Colonic mucosa (tissue), 4 donors: ENCODE results near the gene SNRPD2. TPM values are rescaled to one million over a fixed set of nuclear protein-coding genes. Genes with fewer than 3 reads are reported as not detected.
"Not testable (repeated sequence)": the region's sequence is repeated elsewhere in the genome, so short reads cannot be mapped to it uniquely, and the experiment has no call there.

ENCODE experiments used
- DNase-seq: peaks from one replicate; pipeline ENCODE4 v3.0.0-alpha.2; 2020
- H3K27ac ChIP-seq: fragments of 200-600 bp; one replicate; pipeline ENCODE4 v1.8.0; 2021
- H3K27me3 ChIP-seq: fragments of 200-600 bp; one replicate; pipeline ENCODE4 v1.8.0; 2021
- H3K36me3 ChIP-seq: fragments of 200-600 bp; one replicate; pipeline ENCODE4 v1.8.0; 2021
- H3K4me1 ChIP-seq: fragments of 200-600 bp; one replicate; pipeline ENCODE4 v1.8.0; 2021; ENCODE audit warnings: mild to moderate bottlenecking
- H3K4me3 ChIP-seq: fragments of 200-600 bp; one replicate; pipeline ENCODE4 v1.8.0; 2021
- H3K9ac ChIP-seq, 2 donors: one replicate each; pipeline ENCODE4 v1.7.0; 2013; ENCODE audit warnings: control low read depth in 2 of 2, low read depth in 2 of 2, low read length in 2 of 2
- H3K9me3 ChIP-seq: fragments of 200-600 bp; one replicate; pipeline ENCODE4 v1.8.0; 2021
- CTCF ChIP-seq: fragments of 200-600 bp; IDR thresholded peaks from one replicate; pipeline ENCODE4 v1.8.0; 2022; ENCODE audit warnings: antibody characterized with exemption, mild to moderate bottlenecking
- intact Hi-C: fragments of 100-400 bp; cut with DNase I; formaldehyde crosslinking; loops from one replicate; pipeline ENCODE4 v1.14.1; 2022
- total RNA-seq, 2 donors: library from RNA; stranded (reverse); fragmentation: NEBNext Ultra II Directional in 1 of 2; extraction: Animal tissue kit (Norgen Biotek cat#: 25700) in 1 of 2; gene quantifications; one replicate each; pipeline ENCODE4 v1.2.1, GENCODE V29; 2021
- donor health status: healthy.
- donor health status: DM: no; HTN: no; CAD: no.
- donor health status: DM: no; HTN: no; CAD: no.

The SNRPD2 gene
- total RNA-seq, 2 donors from 2014 or later: 269 to 484 TPM

DNA sequence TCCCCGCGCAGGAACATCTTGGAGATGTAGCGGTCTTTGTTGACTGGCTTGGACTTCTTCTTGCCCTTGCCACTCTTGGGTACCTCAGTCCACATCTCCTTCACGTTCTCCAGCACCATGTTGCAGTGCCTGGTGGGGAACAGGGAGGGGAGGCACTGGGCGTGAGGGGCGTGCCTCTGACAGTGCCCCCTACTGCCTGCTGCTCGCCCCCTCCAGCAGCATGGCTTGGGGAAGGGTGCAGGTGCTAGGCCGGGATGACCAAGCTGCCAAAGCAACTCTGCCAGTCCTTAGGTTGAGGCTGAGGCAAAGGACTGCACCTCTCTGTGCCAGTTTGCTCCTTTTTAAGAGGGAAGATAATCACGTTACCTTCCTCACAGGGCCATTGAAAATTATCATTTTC, 4.2 kb downstream of the SNRPD2 start:
- no peak for TF ChIP-seq CTCF
- Histone ChIP-seq H3K27ac (no peak overlapping the region), H3K4me3 (no peak overlapping the region), H3K4me1 (peaks cover 4% of the 10 kb centered on the region), H3K9ac (no peak overlapping the region), H3K27me3 (no peaks in the 10 kb centered on the region), H3K36me3 (no peaks in the 10 kb centered on the region), H3K9me3 (no peaks in the 10 kb centered on the region)
- intact Hi-C loops: no loop called here
- no peak for DNase-seq

- H3K36me3 ChIP-seq, H3K9me3 ChIP-seq, H3K27ac ChIP-seq, H3K4me3 ChIP-seq, intact Hi-C loops, H3K27me3 ChIP-seq, H3K4me1 ChIP-seq, H3K9ac ChIP-seq, DNase-seq: not testable (repeated sequence)
These were observed 6.7 kb downstream of the SNRPD2 start for GRCh38 chr19:45685045-45685444.

GRCh38 chr19:45682908-45683307, 8.8 kb downstream of the SNRPD2 start:
- peaks cover 7% of the 10 kb centered on the region for H3K27me3 ChIP-seq
- no peaks in the 10 kb centered on the region for H3K36me3 ChIP-seq
- DNase-seq: no peak
- H3K9me3 ChIP-seq: no peaks in the 10 kb centered on the region
- TF ChIP-seq CTCF: no peak
- no peak overlapping the region for H3K4me3 ChIP-seq
- no peak overlapping the region for H3K9ac ChIP-seq
- peaks cover 2% of the 10 kb centered on the region for H3K4me1 ChIP-seq
- H3K27ac ChIP-seq: no peak overlapping the region
- intact Hi-C loops: no loop called here

DNA sequence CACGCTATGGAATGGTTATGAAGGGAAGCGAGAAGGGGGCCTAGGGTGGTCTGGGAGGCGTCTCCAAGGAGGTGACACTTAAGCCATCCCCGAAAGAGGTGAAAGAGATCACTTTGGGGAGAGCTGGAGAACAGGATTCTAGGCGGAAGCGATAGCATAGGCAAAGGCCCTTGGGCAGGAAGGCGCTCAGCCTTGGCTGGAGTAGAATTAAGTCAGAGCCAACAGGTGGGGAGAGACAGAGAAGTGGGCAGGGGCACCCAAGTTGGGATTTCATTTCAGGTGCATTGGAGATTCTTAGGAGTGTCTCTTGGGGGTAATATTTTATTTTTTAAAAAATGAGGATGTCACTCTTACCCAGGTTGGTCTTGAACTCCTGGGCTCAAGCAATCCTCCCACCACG, 9.6 kb downstream of the SNRPD2 start:
- no peak for TF ChIP-seq CTCF
- Histone ChIP-seq H3K9ac (peak overlapping the region in 1 of 2 donors; percentile 74), H3K36me3 (no peaks in the 10 kb centered on the region), H3K27ac (peak overlapping the region; percentile 75), H3K9me3 (no peaks in the 10 kb centered on the region), H3K4me3 (no peak overlapping the region), H3K4me1 (peaks cover 6% of the 10 kb centered on the region), H3K27me3 (peaks cover 12% of the 10 kb centered on the region)
- intact Hi-C loops: no loop called here
- no peak for DNase-seq

- Histone ChIP-seq H3K9me3 (no peaks in the 10 kb centered on the region), H3K9ac (peak overlapping the region; percentile 60 to 74), H3K27ac (peak overlapping the region; percentile 75), H3K27me3 (peaks cover 12% of the 10 kb centered on the region), H3K4me1 (peaks cover 6% of the 10 kb centered on the region), H3K36me3 (no peaks in the 10 kb centered on the region), H3K4me3 (peak overlapping the region; percentile 25)
- TF ChIP-seq CTCF: peak; percentile 96
- intact Hi-C loops: no loop called here
- peak; percentile 92 for DNase-seq
These were observed 10.2 kb downstream of the SNRPD2 start for GRCh38 chr19:45681391-45682015.

DNA sequence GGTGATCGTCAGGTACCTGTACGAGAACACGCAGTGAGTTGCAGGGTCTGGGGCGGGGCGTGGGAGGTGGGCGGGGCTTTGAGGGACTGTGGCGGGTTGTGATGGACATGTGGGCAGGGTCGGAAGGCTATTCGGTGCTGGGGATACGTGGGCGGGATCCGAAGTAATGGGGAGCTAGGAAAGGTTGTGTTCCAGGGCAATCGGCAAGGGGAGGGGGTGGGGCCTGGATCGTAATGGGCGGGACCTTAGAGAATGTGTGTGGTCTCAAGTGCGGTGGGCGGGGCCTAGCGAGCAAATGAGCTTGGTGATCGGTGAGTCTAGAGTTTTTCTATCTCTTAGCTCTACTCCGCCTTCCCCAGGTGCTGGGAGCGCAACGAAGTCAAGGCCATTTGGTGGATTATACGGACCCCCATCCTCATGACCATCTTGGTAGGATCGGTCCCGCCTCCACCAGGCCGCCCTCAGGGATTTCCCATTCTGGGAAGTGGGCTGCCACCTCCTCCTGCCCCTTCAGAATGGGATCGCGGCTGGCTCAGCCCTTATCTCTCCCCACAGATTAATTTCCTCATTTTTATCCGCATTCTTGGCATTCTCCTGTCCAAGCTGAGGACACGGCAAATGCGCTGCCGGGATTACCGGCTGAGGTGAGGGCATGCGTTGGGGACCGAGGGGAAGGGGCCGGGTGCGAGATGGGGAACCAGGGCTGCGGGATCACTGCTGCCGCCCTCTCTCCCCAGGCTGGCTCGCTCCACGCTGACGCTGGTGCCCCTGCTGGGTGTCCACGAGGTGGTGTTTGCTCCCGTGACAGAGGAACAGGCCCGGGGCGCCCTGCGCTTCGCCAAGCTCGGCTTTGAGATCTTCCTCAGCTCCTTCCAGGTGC, 14.2 kb downstream of the SNRPD2 start:
- intact Hi-C loops: no loop called here
- DNase-seq: peak; percentile 96
- no peaks in the 10 kb centered on the region for H3K36me3 ChIP-seq
- H3K9me3 ChIP-seq: no peaks in the 10 kb centered on the region
- peak overlapping the region; percentile 47 for H3K4me3 ChIP-seq
- H3K9ac ChIP-seq: peak overlapping the region in 1 of 2 donors; percentile 33
- H3K4me1 ChIP-seq: peaks cover 6% of the 10 kb centered on the region
- H3K27me3 ChIP-seq: peaks cover 12% of the 10 kb centered on the region
- no peak for TF ChIP-seq CTCF
- H3K27ac ChIP-seq: peak overlapping the region; percentile 17
